NCI-H345 treated with DMSO at 0.1 percent for 48 hours (cell line): ENCODE results near the gene ZBTB46.

Experiments
- DNase-seq: peaks from one replicate; lab custom pipeline; 2025; ENCODE audit not compliant: unreplicated experiment; lab: John Stamatoyannopoulos, UW

The ZBTB46 gene

DNA sequence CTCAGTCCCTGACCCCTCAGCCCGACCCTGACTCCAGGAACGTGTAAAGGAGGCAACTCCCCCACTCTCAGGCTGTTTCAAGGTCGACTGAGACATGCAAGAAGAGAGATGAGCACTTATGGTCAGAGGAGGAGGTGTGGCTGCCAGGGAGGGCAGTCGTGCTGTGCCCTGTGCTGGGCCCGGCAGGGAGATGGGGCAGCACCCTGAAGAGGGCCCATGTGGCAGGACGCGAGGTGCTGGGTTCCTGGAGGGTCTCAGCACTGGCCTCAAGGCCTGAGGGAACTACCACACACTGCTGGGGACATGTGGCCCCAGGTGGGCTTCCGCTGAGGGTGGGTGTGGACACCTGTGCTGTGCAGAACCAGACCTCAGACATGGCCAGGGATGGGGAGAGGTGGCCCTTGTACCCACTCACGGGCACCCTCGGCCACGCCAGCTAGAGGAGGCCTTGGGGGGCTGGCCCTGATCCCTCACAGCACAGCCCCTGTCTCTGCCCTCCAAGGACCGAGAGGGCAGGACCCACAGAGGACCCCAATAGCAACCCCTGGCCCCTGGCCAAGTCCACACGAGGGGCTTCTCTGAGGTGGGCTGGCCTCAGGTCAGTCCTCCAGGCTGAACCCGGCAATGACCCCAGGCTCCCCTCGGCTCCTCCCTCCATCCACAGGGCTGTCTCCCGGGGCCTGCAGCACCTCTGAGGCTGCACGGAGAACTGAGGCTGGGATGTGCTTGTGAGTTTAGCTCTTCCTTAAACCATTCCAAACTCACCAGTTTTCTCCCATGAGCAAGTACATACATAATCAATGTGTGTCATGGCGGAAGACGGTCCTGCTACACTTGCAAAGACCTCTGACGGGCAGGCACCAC is 82.8 kb downstream of the ZBTB46 start:
- DNase-seq = no peak

DNA sequence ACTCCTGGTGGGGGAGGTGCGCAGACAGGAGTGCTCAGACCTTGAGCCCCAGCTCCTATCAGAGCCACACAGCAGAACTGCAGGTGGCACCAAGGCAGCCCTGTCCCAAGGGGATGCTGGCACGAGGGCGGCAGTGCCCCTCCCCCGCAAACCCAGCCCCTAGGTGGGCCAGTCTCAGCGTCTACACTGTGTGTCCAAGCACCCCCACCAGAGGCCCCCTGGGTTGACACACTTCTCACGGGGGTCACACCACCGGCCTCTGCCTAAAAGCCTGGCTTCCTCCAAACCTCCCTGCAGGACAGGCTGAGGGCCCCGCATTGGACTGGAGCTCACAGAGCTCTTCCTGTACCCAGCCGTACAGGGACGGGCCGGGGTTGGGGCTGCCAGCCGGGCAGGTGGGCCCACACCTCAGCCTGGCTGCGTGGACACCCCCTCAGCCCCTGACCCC is 83.4 kb downstream of the ZBTB46 start:
- no peak for DNase-seq

DNA sequence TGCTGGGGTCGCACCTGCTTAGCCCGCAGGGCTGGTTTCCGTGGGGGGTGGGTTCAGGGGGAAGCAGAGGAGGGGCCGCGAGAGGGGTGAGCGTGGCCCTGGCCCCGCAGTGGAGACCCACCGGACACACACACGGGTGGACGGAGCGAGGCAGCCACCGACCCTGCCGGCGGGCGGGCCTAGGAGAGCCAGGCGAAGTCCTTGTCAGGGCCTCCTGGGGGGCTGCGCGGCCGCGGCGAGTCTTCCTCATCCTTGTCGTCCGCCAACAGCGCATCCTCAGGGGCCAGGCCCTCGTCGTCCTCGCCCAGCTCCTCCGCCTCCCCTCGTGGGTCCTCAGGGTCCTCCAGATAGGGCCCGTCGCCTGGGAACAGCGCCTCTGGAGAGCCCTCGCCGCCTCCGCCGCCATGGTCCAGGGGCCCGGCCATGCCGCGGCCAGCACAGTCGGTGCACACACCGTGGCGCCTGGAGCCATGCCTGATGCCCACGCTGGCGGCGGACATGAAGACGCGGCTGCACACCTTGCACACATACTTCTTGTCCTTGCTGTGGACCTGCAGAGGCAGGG is 84.2 kb downstream of the ZBTB46 start:
- DNase-seq = no peak

DNA sequence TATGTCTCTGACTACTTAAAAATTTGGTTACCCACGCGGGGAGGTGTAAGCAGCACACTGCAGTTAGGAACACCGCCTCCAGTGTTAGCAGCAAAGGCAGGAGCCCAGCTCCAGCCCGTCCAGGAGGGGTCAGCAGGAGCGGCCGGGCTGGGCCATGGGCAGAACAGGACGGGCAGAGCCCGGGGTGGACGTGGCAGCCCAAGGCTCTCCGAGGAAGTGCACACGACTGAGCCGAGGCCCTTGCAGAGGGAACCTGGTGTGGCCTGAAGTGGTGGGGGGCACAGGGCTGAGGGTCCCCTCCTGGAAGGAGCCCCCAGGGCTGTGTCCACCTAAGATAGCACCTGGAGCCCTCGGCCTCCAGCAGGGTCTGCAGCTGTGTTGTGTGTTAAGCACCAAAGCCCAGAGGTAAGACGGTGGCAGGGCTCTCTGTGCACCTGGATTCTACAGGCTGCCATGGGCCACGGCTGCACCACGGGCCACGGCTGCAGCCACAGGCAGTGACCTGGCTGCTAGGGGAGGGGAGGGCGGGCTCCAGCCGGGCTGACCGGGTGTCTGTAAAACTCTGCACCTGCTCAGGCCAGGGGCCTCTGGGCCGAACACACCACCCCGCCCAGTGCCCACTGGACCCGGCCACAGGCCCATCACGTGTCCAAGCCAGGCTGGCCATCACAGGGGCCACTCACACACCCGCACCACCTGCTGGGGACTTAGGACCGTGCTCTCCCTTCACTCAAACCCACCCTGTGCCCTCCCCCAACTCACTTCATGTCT is 84.9 kb downstream of the ZBTB46 start:
- DNase-seq = no peak

DNA sequence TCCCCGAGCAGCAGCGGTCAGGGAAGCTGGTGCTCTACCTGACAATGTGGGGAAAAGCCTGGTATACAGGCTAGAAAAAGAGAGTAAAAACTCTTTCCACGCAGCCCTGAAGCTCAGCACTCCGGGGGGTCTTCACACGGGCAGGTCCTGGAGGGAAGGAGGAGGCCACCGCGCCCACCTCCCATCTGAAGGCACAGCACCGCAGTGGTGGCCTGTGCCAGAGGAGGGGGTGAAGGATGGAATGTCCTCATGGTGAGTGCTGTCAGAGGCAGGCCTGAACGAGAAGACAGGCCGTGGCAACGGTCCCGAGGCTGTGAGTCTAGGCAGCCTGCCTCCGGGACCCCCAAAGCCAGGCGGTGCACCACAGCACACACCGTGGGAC is 85.6 kb downstream of the ZBTB46 start:
- no peak for DNase-seq

DNA sequence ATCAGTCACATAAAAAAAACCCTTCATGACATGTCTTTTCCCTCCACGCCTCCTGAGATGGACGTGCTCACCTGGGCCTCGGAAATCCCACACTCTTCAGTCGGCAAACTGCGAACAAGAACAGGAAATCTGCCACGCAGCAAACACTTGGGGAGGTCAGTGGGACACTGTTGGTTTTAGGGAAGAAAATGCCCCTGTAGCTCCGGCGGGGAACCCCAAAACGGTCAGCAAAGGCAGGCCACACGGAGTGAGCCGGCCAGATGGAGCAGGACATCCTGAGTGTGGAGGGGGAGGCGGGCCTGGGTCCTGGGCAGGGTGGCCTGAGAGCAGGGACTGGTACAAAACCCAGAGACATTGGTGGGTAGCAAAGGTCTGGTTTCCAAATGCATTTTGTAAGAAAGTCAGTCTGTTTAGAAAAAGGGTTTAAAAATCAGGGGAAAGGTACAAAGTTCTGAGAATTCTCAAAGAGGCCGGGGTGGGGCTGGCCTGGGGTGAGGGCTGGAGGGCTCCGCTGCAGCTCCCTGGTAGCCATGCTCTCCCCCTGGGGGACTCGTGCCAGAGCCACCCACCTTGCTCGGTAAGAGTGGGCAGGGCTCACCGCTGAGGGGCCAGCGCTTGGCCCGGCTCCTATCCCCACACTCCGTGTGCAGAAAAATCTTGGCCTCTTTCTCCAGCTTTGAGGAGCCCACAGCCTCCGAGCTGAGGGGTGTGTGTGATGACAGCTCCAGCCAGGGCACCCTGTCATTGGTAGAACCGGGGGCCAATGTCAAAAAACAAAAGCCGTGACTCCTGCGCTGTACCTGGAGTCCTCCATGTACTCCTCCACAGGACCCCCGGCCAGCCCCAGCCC is 86.3 kb downstream of the ZBTB46 start:
- DNase-seq = no peak

DNA sequence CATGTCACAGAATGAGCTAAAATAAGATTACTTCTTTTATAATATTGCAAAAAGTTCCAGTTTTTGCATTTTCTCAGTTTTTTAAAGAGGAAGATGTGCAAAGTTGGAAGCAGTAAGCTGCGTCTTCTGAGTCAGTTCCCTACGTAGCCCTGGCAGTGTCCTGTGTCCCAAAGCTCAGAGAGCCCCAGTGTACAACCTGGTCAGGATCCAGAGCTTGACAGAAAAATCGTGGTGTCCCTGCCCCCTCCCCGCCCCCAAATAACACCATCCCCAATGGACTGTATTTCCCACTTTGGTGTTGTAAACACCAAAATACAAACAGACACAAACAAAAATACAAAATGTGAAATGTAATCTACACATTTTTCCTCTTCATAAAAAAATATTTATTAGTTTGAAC is 86.9 kb downstream of the ZBTB46 start:
- DNase-seq = no peak

DNA sequence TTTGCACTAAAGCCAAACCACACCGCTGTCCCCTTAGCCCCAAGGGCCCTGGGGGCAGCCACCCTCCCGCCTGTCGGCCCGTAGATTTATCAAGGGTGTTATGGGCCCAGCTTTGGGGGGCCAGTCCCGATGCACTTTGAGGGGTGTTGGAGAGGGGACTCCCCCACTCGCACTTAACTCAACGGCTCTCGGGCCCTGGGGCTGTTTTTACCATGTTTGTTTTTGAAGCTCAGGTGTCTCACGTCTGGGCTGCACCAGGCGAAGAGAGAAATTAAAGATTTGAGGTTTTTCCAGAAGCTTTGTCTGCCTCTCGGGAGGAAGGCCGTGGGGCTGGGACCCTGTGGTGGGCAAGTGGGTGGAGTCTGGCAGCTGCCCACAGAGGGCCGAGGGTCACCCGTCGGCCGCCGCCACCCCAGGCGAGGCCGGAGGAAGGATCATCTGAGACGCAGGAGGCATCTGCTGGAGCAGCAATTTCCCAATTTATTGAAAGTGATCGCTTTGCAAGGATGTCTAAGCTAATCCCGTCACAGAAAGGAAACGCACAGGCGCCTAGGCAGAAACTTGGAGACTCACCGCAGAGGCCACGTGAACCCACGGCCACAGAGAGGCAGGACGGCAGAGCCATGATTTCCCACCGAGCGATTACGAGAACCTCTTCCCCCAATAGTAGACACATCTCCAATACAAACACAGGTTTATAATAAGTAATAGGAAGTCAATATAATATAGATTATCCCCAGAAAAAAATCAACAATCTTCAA is 87.7 kb downstream of the ZBTB46 start:
- DNase-seq = no peak

DNA sequence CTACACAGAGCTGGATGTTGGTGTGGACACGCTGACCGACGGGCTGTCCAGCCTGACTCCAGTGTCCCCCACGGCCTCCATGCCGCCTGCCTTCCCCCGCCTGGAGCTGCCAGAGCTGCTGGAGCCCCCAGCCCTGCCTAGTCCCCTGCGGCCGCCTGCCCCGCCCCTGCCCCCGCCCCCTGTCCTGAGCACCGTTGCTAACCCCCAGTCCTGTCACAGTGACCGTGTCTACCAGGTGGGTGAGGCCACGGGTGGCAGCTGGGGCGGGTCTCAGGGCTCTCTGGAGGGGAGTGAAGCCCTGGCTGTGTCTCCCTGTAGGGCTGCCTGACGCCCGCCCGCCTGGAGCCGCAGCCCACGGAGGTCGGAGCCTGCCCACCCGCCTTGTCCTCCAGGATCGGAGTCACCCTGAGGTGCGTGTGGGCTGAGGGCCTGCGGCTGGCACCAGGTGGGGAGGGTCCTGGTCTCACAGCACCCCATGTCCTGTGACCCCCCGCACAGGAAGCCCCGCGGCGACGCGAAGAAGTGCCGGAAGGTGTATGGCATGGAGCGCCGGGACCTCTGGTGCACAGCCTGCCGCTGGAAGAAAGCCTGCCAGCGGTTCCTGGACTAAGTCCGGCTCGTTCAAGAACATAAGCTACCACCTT is 88.6 kb downstream of the ZBTB46 start:
- DNase-seq = no peak

DNA sequence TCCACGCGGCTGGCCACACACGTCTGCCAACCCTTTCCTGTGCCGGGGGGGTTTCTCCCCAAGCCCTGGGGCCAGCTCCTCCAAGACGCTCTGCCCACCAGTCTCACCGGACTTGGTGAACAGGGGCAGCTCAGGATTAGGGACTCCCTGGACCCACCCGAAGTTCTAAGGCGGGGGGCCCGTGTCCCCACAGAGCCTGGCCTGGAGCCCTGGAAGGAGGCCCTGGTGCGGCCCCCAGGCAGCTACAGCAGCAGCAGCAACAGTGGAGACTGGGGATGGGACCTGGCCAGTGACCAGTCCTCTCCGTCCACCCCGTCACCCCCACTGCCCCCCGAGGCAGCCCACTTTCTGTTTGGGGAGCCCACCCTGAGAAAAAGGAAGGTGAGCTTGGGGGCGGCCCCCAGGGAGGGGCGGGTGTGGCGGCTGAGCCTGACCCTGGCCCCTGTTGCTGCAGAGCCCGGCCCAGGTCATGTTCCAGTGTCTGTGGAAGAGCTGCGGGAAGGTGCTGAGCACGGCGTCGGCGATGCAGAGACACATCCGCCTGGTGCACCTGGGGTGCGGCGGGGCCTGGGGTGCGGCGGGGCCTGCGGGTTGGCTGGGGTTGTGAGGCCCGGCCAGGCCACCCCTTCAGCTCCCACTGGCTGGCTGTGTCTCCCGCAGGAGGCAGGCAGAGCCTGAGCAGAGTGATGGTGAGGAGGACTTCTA is 89.2 kb downstream of the ZBTB46 start:
- no peak for DNase-seq

DNA sequence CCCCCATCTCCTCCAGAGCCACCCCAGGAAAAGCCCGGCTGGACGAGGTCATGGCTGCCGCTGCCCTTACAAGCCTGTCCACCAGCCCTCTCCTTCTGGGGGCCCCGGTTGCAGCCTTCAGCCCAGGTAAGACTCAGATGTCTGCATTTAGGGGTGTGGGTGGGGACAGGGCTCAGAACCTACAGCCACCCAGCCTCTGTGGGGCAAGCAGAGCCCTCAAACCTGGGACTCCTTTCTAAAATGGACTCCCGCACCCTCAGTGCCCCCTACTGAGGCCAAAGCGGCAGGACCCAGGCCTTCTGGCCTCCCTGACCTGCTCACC is 89.7 kb downstream of the ZBTB46 start:
- DNase-seq = no peak

DNA sequence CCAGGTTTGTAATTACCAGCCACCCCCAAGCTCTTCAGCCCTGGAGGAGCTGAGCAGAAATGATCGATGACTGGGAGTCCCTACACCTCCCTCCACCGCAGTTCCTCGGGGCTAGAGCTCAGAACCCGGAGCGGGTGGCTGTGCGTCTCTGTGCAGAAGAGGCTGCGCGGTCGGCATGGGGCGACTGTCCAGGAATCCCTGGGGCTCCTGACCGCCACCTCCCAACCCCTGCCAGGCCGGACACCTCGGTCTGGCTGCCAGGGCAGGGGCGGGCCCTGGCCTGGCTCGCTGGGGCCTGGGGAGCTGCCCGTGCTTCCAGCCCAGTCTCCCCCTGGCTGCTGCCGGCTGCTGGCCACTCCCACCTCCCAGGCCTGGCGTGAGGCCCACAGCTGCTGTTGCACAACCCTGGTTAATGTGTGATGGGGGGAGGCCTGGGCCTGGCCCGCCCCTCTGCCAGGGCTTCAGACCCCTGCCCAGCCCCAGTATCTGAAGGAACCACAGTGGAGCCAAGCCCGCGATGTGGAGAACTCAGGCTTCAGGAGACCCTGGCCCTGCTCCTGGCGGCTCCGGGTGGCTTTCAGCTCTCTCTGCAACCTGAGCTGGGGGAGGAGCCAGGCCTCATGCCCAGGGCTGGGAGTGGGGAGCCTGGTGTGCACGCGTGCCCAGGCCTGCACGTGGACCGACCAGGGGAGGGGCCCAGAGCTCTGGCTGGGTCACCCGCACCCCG is 90.3 kb downstream of the ZBTB46 start:
- DNase-seq = peak; percentile 83

DNA sequence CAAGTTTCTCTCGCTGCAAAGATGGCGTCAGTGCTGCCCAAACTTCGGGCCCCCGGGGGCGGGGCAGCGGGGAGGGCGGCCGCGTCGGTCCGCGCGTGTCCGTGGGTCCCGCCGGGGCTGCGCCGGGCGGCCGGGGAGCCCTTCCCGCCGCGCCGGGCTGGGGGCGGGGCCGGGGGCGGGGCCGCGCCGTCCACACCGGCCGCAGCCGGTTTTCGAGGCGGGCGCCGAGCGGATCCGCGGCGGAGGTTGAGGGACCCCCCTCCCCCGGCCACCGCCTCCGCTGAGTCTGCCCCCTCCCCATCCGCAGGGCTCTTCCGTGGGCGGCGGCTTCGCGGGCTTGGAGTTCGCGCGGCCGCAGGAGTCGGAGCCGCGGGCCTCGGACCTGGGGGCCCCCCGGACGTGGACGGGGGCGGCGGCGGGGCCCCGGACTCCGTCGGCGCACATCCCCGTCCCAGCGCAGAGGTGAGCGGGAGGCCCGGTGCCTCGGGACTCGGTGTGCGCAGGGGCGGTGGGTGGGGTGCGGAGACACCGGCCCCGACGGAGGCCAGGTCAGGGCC is 90.9 kb downstream of the ZBTB46 start:
- no peak for DNase-seq

DNA sequence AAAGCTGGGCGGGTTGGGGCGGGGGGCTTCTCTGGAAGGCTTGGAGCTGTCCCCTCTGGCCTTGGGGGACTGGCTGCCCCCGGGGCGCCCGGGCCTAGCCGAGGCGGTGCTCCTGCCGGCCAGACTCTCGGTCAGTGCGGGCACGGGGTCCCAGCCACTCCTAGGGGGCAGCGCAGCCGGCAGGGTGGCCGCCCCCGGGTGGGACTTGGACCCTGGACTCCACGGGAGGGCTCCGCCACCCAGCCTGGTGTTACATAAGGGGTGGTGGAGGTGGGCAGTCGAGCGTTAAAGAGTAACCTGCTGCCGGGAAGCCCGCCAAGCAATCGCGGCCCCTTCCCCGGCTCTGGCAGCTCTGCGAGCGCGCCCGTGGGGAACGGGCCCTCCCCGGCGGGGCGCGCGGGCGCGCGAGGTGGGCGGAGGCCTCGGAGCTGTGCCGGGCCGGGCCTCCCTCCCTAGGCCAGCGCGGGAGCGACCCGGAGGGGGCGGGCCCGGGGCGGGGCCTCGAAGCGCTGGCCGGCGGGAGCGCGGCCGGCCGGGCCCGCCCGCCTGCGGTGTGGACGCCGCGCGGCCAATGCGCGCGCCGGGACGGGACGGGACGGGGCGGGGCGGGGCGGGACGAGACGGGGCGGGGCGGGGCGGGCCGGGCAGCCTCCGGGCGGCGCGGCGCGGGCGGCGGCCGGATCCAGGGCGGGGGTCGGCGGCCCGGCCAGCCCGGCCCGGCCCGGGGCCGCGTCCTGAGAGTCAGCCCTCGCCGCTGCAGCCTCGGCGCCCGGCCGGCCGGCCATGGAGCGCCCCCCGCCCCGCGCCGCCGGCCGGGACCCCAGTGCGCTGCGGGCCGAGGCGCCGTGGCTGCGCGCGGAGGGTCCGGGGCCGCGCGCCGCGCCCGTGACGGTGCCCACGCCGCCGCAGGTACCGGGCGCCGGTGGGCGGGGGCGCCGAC is 91.7 kb downstream of the ZBTB46 start, which contains the start of gene SLC2A4RG:
Gene SLC2A4RG, plus strand, starts transcription at position 647 of the 940 bp plus-strand sequence. Its CDS starts 137 bp downstream, at position 784.
- peak; percentile 35 for DNase-seq

DNA sequence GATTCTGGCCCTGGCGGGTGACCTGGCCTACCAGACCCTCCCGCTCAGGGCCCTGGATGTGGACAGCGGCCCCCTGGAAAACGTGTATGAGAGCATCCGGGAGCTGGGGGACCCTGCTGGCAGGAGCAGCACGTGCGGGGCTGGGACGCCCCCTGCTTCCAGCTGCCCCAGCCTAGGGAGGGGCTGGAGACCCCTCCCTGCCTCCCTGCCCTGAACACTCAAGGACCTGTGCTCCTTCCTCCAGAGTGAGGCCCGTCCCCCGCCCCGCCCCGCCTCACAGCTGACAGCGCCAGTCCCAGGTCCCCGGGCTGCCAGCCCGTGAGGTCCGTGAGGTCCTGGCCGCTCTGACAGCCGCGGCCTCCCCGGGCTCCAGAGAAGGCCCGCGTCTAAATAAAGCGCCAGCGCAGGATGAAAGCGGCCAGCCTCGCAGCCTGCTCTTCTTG is 92.4 kb downstream of the ZBTB46 start:
- no peak for DNase-seq

DNA sequence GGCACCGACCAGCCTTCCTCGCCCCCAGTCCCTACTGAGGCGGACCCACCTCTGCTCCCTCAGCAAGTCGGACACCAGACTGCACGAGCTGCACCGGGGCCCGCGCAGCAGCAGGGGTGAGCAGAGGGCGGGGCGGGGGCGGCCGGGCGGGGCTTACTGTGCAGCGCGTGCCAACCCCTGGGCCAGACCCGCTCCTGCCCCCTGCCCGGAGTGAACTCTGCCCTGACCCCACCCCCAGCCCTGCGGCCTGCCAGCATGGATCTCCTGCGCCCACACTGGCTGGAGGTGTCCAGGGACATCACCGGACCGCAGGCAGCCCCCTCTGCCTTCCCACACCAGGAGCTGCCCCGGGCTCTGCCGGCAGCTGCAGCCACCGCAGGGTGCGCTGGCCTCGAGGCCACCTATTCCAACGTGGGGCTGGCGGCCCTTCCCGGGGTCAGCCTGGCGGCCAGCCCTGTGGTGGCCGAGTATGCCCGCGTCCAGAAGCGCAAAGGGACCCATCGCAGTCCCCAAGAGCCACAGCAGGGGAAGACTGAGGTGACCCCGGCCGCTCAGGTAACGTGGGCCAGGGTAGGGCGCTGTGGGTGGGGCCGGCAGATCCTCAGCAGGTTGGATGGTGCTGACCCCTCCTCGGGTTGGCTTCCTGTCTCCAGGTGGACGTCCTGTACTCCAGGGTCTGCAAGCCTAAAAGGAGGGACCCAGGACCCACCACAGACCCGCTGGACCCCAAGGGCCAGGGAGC is 92.9 kb downstream of the ZBTB46 start:
- DNase-seq = no peak

DNA sequence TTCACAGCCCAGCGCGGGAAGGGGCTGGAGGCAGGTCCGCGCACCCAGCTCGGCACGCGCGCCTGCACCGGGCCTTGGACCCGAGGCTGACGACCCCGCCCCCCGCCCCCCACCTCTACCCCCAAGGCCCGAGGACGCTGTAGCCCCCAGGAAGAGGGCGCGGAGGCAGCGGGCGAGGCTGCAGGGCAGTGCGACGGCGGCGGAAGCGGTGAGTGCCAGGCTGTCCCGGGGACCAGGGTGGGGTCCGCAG is 93.4 kb downstream of the ZBTB46 start:
- no peak for DNase-seq
